Measurements from ENCODE around the gene C3. TPM values are rescaled to one million over a fixed set of nuclear protein-coding genes. Genes with fewer than 3 reads are reported as not detected.
A peak's percentile ranks its signal among the peaks of the same experiment; 100 is the strongest.
"Not testable (repeated sequence)": the region's sequence is repeated elsewhere in the genome, so short reads cannot be mapped to it uniquely, and the experiment has no call there.

The C3 gene
- total RNA-seq, 5 donors from 2014 or later (not counting 1 experiment from before 2014, with no cell fraction given) = 1.1 to 10.6 (median 7.6) TPM; not detected in 1

DNA sequence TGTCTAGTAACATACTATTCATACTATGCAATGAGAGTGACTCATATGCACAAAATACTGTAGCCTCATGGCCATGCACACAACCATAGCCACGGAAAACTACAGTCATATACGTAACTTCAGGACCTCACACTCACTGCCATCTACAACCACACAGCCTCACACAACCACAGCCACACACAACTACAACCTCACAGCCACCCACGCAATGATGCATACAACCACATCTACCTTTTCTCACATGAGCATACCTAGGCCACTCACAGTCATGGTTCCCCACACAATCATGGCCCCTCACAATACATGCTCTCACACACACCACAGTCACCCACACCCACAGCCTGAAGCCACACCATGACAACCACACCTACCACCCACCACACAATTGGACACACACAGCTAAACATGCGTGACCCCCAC lies 41.8 kb downstream of the C3 start:
- POLR2A ChIA-PET = no interaction called here
- no peak for ATAC-seq (replicated peaks in 1 of 4)
- Histone ChIP-seq H3K36me3 (ENCODE audit: control insufficient read depth in 2 of 2, extremely low read depth in 1 of 2, insufficient read depth in 1 of 2, low read length in 1 of 2) (no peaks in the 10 kb centered on the region), H3K4me3 (ENCODE audit: control insufficient read depth in 1 of 2, extremely low read depth in 1 of 2, low read length in 1 of 2) (no peak overlapping the region), H3K27ac (ENCODE audit: low read length) (no peak overlapping the region), H3K27me3 (replicated peaks in 1 of 2; ENCODE audit: control insufficient read depth in 2 of 2, extremely low read depth in 1 of 2, insufficient read depth in 2 of 2, low read length in 1 of 2) (peaks cover 0 to 2% of the 10 kb centered on the region in 2 experiments), H3K4me1 (ENCODE audit: control insufficient read depth in 1 of 2, extremely low read depth in 1 of 2, insufficient read depth in 2 of 2, low read length in 2 of 2) (peaks cover 2 to 40% of the 10 kb centered on the region in 2 experiments), H3K9me3 (no peaks in the 10 kb centered on the region)
- Mint-ChIP-seq H3K27me3 (no peaks in the 10 kb centered on the region), H3K36me3 (no peaks in the 10 kb centered on the region), H3K27ac (no peak overlapping the region), H3K4me3 (no peak overlapping the region), H3K9me3 (no peaks in the 10 kb centered on the region), H3K4me1 (peaks cover 35 to 48% (median 44%) of the 10 kb centered on the region in 3 donors)
- no peak for DNase-seq
- 62% methylated on average over 4 of the region's 4 CpGs for WGBS (ENCODE audit: insufficient coverage)
- CTCF ChIA-PET = no interaction called here

- Histone ChIP-seq H3K36me3 (ENCODE audit: control insufficient read depth in 2 of 2, extremely low read depth in 1 of 2, insufficient read depth in 1 of 2, low read length in 1 of 2) (no peaks in the 10 kb centered on the region), H3K9me3 (no peaks in the 10 kb centered on the region), H3K27me3 (replicated peaks in 1 of 2; ENCODE audit: control insufficient read depth in 2 of 2, extremely low read depth in 1 of 2, insufficient read depth in 2 of 2, low read length in 1 of 2) (peaks cover 0 to 2% of the 10 kb centered on the region in 2 experiments), H3K4me1 (ENCODE audit: control insufficient read depth in 1 of 2, extremely low read depth in 1 of 2, insufficient read depth in 2 of 2, low read length in 2 of 2) (peaks cover 2 to 42% of the 10 kb centered on the region in 2 experiments), H3K27ac (ENCODE audit: low read length) (no peak overlapping the region), H3K4me3 (ENCODE audit: control insufficient read depth in 1 of 2, extremely low read depth in 1 of 2, low read length in 1 of 2) (no peak overlapping the region)
- no peaks in the 10 kb centered on the region for H3K9me3 Mint-ChIP-seq
- ATAC-seq (replicated peaks in 1 of 4) (peak in 1 of 4 experiments; percentile 31), DNase-seq (peak in 9 of 35 experiments; percentile 24 to 56 (median 39))
- H3K36me3 Mint-ChIP-seq = no peaks in the 10 kb centered on the region
- CTCF ChIA-PET = no interaction called here
- peak overlapping the region; percentile 7 to 63 (median 56) for H3K4me3 Mint-ChIP-seq
- POLR2A ChIA-PET = interaction anchor here in 1 of 2 donors (0.6 kb wide), 1 partner anchor 895 kb away, joined by 3 read pairs; no protein-coding TSS in a partner anchor
- peaks cover 35 to 48% (median 44%) of the 10 kb centered on the region in 3 donors for H3K4me1 Mint-ChIP-seq
- peak overlapping the region; percentile 55 to 66 for H3K27ac Mint-ChIP-seq
- no peaks in the 10 kb centered on the region for H3K27me3 Mint-ChIP-seq
- WGBS (ENCODE audit: insufficient coverage) = 53% methylated on average over 29 of the region's 31 CpGs
Observed at GRCh38 chr19:6677883-6678689, 42.4 kb downstream of the C3 start.

DNA sequence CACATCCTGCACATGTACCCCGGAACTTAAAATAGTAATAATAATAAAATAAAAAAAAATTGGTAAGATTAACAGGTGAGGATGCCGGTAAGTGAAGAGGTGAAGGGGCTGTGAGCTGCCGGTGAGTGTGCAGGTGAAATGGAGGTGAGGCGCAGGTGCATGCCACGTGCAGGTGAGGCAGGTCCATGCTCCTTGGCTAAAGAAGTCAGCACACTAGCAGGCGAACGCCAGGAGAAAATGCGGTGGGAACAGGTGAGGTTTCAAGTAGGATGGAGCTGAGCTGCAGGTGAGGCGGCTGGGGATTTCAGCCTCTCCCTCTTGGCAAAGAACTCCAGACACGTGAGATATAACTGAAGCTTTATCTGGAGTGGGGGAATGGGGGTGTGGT lies 43.0 kb downstream of the C3 start:
- H3K27ac Mint-ChIP-seq = peak overlapping the region; percentile 55 to 66
- no peak overlapping the region for H3K4me3 ChIP-seq (ENCODE audit: control insufficient read depth in 1 of 2, extremely low read depth in 1 of 2, low read length in 1 of 2)
- ChIA-PET CTCF (no interaction called here), POLR2A (interaction anchor here in 1 of 2 donors (0.6 kb wide), 1 partner anchor 894 kb away, joined by 3 read pairs; no protein-coding TSS in a partner anchor)
- no peak overlapping the region for H3K27ac ChIP-seq (ENCODE audit: low read length)
- peaks cover 0 to 2% of the 10 kb centered on the region in 2 experiments for H3K27me3 ChIP-seq (replicated peaks in 1 of 2; ENCODE audit: control insufficient read depth in 2 of 2, extremely low read depth in 1 of 2, insufficient read depth in 2 of 2, low read length in 1 of 2)
- peaks cover 35 to 51% (median 44%) of the 10 kb centered on the region in 3 donors for H3K4me1 Mint-ChIP-seq
- H3K4me1 ChIP-seq (ENCODE audit: control insufficient read depth in 1 of 2, extremely low read depth in 1 of 2, insufficient read depth in 2 of 2, low read length in 2 of 2) = peaks cover 2 to 44% of the 10 kb centered on the region in 2 experiments
- peak overlapping the region in 2 of 3 donors; percentile 56 to 63 for H3K4me3 Mint-ChIP-seq
- H3K36me3 Mint-ChIP-seq = no peaks in the 10 kb centered on the region
- DNase-seq (no peak), ATAC-seq (replicated peaks in 1 of 4) (no peak)
- no peaks in the 10 kb centered on the region for H3K27me3 Mint-ChIP-seq
- no peaks in the 10 kb centered on the region for H3K9me3 Mint-ChIP-seq
- no peaks in the 10 kb centered on the region for H3K9me3 ChIP-seq
- 77% methylated on average over 7 of the region's 10 CpGs for WGBS (ENCODE audit: insufficient coverage)
- no peaks in the 10 kb centered on the region for H3K36me3 ChIP-seq (ENCODE audit: control insufficient read depth in 2 of 2, extremely low read depth in 1 of 2, insufficient read depth in 1 of 2, low read length in 1 of 2)

DNA sequence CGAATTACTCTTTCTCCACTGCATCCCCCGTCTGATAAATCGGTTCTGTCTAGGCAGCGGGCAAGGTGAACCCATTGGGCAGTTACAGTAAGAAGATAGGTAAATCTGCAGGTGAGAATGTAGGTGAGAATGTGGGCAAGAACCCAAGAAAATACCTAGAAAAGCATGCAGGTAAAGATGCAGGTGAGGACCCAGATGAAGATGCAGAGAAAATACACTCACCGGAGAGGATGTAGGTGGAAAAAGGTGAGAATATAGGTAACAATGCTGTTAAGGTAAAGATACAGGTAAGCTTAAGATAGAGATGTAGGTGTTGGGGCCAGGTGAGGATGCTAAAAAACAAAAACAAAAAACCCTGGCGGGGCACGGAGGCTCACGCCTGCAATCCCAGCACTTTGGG lies 44.2 kb downstream of the C3 start:
- peaks cover 2 to 52% of the 10 kb centered on the region in 2 experiments for H3K4me1 ChIP-seq (ENCODE audit: control insufficient read depth in 1 of 2, extremely low read depth in 1 of 2, insufficient read depth in 2 of 2, low read length in 2 of 2)
- ChIA-PET CTCF (no interaction called here), POLR2A (no interaction called here)
- DNase-seq (no peak), ATAC-seq (replicated peaks in 1 of 4) (no peak)
- Mint-ChIP-seq H3K36me3 (no peaks in the 10 kb centered on the region), H3K4me3 (peak overlapping the region in 1 of 3 donors; percentile 66), H3K27ac (peak overlapping the region; percentile 9 to 56), H3K9me3 (no peaks in the 10 kb centered on the region), H3K27me3 (no peaks in the 10 kb centered on the region), H3K4me1 (peaks cover 42 to 55% (median 44%) of the 10 kb centered on the region in 3 donors)
- no peak overlapping the region for H3K4me3 ChIP-seq (ENCODE audit: control insufficient read depth in 1 of 2, extremely low read depth in 1 of 2, low read length in 1 of 2)
- H3K27ac ChIP-seq (ENCODE audit: low read length) = no peak overlapping the region
- no peaks in the 10 kb centered on the region for H3K9me3 ChIP-seq
- H3K27me3 ChIP-seq (replicated peaks in 1 of 2; ENCODE audit: control insufficient read depth in 2 of 2, extremely low read depth in 1 of 2, insufficient read depth in 2 of 2, low read length in 1 of 2) = peaks cover 0 to 2% of the 10 kb centered on the region in 2 experiments
- H3K36me3 ChIP-seq (ENCODE audit: control insufficient read depth in 2 of 2, extremely low read depth in 1 of 2, insufficient read depth in 1 of 2, low read length in 1 of 2) = no peaks in the 10 kb centered on the region
- 93% methylated on average over 4 of the region's 8 CpGs for WGBS (ENCODE audit: insufficient coverage)

GRCh38 chr19:6674868-6675305 lies 45.6 kb downstream of the C3 start:
- ATAC-seq (replicated peaks in 1 of 4) = peak; percentile 76 to 83 (median 79)
- ChIA-PET CTCF (no interaction called here), POLR2A (no interaction called here)
- Histone ChIP-seq H3K36me3 (ENCODE audit: control insufficient read depth in 2 of 2, extremely low read depth in 1 of 2, insufficient read depth in 1 of 2, low read length in 1 of 2) (no peaks in the 10 kb centered on the region), H3K4me3 (ENCODE audit: control insufficient read depth in 1 of 2, extremely low read depth in 1 of 2, low read length in 1 of 2) (peak overlapping the region in 1 of 2 donors; percentile 13), H3K4me1 (ENCODE audit: control insufficient read depth in 1 of 2, extremely low read depth in 1 of 2, insufficient read depth in 2 of 2, low read length in 2 of 2) (peaks cover 8 to 66% of the 10 kb centered on the region in 2 experiments), H3K27ac (ENCODE audit: low read length) (peak overlapping the region; percentile 31), H3K27me3 (replicated peaks in 1 of 2; ENCODE audit: control insufficient read depth in 2 of 2, extremely low read depth in 1 of 2, insufficient read depth in 2 of 2, low read length in 1 of 2) (peaks cover 0 to 2% of the 10 kb centered on the region in 2 experiments), H3K9me3 (no peaks in the 10 kb centered on the region)
- Mint-ChIP-seq H3K36me3 (no peaks in the 10 kb centered on the region), H3K27ac (peak overlapping the region; percentile 71 to 88), H3K27me3 (no peaks in the 10 kb centered on the region), H3K4me3 (peak overlapping the region; percentile 63 to 73 (median 66)), H3K4me1 (peaks cover 54 to 62% (median 55%) of the 10 kb centered on the region in 3 donors), H3K9me3 (no peaks in the 10 kb centered on the region)
- peak; percentile 56 to 86 (median 74) for DNase-seq
- WGBS (ENCODE audit: insufficient coverage) = 0% methylated on average over 6 of the region's 8 CpGs

DNA sequence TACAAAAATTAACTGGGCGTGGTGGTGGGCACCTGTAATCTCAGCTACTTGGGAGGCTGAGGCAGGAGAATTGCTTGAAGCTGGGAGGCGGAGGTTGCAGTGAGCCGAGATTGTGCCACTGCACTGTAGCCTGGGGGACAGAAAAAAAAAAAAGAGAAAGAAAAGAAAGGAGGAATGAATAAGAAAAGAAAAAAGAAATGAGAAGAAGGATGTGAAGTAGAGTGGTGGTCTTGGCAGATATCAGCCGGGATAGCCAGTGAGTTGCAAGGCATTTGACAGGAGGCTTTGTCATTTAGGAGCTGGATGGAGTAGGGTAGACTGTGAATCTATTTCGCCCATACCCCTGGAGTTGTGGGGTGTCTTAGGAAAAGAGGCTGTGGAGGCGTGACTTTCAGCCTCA lies 46.0 kb downstream of the C3 start:
- H3K9me3 ChIP-seq; H3K36me3 ChIP-seq (ENCODE audit: control insufficient read depth in 2 of 2, extremely low read depth in 1 of 2, insufficient read depth in 1 of 2, low read length in 1 of 2); H3K27me3 ChIP-seq (replicated peaks in 1 of 2; ENCODE audit: control insufficient read depth in 2 of 2, extremely low read depth in 1 of 2, insufficient read depth in 2 of 2, low read length in 1 of 2); H3K4me3 ChIP-seq (ENCODE audit: control insufficient read depth in 1 of 2, extremely low read depth in 1 of 2, low read length in 1 of 2); POLR2A ChIA-PET; H3K36me3 Mint-ChIP-seq; DNase-seq; ATAC-seq (replicated peaks in 1 of 4); H3K9me3 Mint-ChIP-seq; H3K27me3 Mint-ChIP-seq: not testable (repeated sequence)
- peak overlapping the region; percentile 71 to 88 for H3K27ac Mint-ChIP-seq
- peak overlapping the region; percentile 63 to 73 (median 66) for H3K4me3 Mint-ChIP-seq
- Histone ChIP-seq H3K27ac (ENCODE audit: low read length) (peak overlapping the region; percentile 25), H3K4me1 (ENCODE audit: control insufficient read depth in 1 of 2, extremely low read depth in 1 of 2, insufficient read depth in 2 of 2, low read length in 2 of 2) (peaks cover 8 to 71% of the 10 kb centered on the region in 2 experiments)
- CTCF ChIA-PET = interaction anchor here in 1 of 2 donors (0.7 kb wide), 1 partner anchor 356 kb away, joined by 3 read pairs; the partner anchor contains the start of gene MBD3L5
- peaks cover 59 to 65% (median 60%) of the 10 kb centered on the region in 3 donors for H3K4me1 Mint-ChIP-seq
- WGBS (ENCODE audit: insufficient coverage) = 73% methylated on average over 4 of the region's 6 CpGs

All from T-cell (primary cell).